HG03175 (cell line): Measurements from ENCODE around the gene SELPLG.
"Not testable (repeated sequence)": the region's sequence is repeated elsewhere in the genome, so short reads cannot be mapped to it uniquely, and the experiment has no call there.

Source experiments
- ATAC-seq: cut with Tn5 transposase; IDR thresholded peaks from one replicate; pipeline ENCODE4 v1.9.1; 2021; ENCODE audit warnings: mild to moderate bottlenecking, moderate library complexity; ENCODE audit not compliant: unreplicated experiment

Gene SELPLG

DNA sequence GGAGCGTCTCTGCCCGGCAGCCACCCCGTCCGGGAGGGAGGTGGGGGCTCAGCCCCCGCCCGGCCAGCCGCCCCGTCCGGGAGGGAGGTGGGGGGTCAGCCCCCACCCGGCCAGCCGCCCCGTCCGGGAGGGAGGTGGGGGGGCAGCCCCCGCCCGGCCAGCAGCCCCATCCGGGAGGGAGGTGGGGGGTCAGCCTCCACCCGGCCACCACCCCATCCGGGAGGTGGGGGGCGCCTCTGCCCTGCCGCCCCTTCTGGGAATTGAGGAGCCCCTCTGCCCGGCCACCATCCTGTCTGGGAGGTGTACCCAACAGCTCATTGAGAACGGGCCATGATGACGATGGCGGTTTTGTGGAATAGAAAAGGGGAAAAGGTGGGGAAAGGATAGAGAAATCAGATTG, 22.6 kb upstream of the SELPLG start:
- ATAC-seq: not testable (repeated sequence)

DNA sequence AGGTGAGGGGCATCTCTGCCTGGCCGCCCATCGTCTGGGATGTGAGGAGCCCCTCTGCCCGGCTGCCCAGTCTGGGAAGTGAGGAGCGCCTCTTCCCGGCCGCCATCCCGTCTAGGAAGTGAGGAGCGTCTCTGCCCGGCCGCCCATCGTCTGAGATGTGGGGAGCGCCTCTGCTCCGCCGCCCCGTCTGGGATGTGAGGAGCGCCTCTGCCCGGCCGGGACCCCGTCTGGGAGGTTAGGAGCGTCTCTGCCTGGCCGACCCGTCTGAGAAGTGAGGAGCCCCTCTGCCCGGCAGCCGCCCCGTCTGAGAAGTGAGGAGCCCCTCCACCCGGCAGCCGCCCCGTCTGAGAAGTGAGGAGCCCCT, 22.1 kb upstream of the SELPLG start:
- not testable (repeated sequence) for ATAC-seq

DNA sequence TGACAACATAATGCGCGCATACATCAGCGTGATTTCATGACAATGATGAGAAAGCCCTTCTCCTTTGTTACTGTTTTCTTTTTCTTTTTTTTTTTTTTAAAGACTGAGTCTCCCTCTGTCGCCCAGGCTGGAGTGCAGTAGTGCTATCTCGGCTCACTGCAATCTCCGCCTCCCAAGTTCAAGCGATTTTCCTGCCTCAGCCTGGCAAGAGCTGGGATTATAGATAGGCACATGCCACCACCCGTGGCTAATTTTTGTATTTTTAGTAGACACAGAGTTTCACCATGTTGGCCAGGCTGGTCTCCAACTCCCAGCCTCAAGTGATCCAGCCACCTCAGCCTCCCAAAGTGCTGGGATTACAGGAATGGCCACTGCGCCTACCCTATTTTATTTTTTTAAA, 20.9 kb upstream of the SELPLG start:
- ATAC-seq: not testable (repeated sequence)

DNA sequence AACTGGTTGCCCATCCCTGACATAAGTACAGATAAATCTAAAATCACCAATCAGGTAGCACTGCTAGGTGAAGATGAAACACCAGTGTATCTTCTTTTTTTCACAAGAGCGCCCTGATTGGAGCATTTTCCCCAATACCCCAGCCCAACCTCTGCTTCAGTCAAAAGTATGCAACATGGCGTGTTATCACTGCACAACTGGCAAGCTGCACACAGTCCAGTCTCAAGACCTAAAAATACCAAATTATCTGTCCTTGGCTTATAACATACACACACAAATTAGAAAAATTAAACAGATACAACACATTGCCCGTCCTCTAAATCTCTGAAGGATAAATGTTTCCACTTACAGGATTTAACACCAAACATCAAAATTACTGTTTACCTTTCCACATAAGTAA, 20.2 kb upstream of the SELPLG start:
- no peak for ATAC-seq

DNA sequence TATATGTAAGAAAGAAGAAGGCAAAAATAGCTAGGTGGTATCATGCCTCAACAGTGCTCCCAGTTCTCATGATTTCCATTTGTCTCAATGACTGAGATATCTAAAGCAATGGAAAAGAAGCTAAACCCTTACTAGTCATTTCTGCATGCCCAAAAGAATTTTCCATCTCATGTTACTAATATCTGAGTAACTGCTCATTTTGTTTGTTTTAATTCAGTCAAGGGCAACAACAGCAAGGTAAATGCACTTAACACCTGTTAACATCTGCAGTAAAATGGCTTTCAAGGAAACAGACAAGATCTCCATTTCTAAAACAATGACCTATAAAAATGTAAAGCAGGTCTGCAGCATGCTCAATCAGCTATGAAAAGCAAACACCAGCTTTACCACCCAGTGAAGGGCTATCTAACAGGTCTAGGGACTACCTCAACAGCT, 19.4 kb upstream of the SELPLG start:
- ATAC-seq: no peak

DNA sequence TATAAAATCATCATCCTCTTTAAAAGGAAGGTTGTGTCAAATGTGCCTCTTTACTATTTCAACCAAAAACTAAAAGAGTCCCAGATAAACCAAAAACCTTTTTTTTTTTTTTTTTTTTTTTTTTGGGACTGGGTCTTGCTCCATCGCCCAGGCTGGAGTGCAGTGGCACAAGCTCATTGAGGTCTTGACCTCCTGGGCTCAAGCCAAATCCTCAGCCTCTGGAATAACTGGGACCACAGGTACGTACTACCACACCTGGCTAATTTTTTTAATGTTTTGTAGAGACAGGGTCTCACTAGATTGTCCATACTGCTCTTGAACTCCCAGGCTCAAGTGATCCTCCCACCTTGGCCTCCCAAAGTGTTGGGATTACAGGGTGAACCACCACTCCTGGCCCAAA, 16.4 kb upstream of the SELPLG start:
- no peak for ATAC-seq

DNA sequence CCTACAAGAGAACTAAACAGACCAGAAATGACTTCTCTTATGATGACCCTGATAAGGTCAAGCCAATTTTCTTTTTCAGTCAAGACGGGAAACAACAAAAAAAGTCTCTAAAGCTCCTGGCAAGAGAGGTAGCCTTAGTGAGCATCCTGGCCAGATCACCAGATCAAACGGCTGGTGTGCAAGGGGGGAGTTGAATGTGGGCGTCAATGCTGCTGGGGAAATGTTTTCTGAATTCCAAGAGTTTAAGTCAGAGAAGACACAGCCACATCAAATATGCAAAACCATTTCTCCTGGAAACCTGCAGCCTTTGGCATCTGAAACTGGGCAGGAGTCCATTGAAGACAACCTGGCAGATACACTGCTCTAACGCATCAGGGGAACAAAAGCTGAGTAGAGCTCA, 16.0 kb upstream of the SELPLG start:
- no peak for ATAC-seq

DNA sequence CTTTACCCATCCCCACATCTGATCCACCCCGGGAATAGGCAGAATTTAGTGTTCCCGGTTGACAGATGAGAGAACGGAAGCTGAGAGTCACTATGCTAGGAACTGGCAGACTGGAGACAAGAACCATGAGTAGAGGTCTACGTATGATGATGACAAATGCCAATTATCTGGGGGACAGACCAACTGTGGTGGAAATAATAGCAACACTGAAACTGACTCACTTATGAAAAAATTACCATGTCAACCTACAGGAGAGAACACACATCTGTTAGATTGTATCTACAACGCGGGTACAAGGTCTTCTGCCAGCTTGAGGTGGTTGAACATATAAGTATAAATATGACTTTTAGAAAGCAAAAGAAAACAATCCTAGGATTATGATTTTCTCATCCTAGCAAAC, 15.4 kb upstream of the SELPLG start:
- no peak for ATAC-seq

DNA sequence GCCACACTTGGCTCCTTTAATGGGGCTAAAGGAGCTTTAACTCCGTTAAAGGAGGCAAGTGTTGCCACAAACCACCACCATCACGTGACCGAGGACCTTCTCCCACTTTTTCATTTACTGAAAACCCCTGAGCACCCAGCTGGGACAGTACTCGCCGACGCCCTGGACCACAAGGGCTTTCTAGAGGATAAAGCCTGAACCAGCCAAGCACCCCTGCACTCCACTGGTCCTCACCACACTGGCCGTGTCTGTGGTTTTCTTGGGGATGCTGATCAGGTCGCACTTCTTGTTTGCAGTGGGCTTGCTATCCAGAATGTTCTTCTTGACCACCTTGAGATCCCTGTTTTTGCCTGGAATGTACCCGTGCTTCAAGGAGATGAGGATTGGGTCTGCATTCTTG, 14.7 kb upstream of the SELPLG start:
- ATAC-seq: no peak

DNA sequence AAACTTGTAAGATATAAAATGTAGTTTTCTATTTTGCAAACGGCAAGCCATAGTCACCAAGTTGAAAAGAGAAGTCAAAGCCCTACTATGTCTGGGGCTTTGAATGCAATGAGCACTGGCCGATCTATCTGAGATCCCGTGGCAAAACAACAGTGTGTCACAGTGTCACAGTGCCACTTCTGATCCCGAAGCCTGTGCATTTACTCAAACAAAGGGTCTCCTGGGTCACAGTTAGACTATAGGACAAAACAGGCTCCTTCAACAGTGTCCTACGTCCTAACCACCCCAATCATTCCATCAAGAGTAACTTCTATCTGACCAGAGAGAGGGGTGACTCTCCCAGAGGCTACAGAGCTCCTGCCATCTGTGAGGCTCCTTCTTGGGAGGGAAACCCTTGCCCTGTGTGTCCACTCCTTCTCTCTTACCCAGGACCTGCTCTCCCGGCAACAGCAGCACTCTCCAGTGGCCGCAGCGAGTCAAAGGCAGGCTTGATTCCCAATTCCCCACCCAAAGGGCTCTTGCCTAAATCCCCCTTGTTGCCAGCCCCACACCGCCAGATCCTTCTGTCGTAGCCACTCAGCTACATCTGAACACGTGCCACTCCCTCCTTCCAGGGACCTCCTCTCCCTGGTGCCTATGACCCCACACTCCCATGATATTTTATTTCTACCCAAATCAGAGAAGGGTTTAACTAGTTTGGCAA, 14.0 kb upstream of the SELPLG start:
- ATAC-seq: no peak

DNA sequence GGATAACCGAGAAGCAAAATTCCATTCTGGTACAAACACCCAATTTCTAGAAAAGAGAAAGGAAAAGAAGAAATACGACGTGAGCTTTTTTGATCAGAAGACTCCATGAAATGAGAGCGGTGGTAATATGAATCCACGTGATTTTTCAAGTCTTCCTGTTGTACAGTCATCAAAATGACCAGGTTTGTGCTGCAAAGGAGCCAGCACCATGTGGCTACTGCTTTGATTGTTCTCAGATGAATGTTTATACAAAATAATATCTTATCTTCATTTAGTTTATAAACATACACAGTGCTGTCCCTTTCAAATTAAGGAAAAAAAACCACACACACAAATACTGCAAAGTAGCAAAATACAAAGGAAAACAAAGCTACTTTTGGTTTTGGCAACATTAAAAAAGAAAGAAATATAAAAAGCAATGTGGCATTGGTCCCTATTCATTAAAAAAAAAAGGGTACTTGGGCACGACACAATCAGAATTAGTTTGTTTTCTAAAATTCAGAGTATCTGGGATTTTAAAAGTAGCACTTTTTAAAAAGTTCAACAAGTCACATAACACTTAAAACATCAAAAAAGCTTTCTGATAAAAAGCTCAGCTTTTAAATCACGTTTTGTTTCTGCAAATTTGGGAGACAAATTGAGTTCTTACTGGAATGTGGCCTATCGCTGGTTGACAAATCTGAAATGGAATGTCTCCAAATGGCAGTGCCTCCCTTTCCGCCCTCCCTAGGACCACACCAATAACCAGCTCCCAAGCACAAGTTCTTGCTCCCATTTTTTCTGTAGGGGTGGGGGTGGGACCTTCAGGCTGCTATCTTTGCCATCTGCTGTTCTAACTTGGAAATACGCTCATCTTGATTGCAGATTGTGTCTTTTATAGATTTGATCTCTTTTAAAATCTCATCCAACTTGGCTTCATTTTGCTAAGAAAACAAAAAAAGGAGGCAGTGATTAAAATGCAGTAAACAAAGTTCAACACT, 13.2 kb upstream of the SELPLG start:
- no peak for ATAC-seq

DNA sequence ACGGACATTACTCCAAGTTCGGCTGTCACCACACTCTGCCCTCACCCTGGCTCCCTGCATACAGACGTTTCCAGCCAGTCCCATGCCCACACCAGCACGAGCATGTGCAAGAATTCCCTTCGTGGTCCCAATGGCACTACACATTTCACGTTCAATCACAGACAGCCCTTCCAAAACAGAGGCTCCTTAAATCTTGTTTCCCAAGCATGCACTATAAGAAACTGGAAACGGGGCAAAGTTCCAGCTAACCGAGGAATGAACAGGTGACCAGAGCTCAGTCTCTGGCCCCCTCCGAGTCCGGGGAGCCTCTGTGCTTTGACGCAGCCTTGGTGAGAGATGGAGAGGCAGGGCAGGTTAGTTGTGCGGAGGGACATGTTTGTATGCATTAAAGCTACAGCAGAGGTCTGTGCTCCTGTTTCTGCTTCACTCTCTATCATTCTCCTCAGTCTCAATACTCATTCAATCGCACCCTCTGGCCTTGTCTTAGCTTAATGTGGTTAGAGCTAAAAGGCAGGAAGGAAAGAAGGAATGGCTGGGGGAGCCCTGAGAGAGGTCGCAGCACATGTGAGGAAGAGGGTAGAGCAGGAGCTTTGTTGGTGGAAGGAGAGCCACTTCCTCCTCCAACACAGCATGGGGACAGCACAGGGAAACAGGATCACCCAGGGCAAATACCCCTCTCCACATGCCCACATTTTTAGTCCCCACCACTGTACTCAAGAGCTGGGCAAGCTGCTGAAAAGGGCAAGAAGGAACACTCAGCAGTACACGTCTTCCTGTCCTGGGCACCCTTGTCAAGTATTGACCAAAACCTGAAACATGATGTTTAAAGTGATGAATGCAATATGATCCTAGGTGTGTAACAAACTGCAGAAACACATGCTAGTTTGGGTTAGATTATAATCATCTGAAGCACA, 12.2 kb upstream of the SELPLG start:
- ATAC-seq: no peak

DNA sequence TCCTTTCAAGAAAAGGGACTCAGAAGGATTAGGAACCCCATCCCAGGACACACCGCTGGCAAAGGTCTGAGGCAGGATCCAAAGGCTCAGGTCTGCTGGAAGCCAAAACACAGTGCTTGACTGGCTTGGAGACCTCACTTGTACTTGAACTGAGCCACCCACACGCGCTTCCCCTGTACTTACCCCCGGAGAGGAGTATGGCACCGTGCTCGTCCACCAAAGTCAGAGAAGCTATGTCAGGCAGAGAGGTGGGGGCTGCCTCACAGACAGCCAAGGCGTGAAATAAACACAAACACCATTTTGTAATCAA, 11.1 kb upstream of the SELPLG start:
- ATAC-seq: no peak

DNA sequence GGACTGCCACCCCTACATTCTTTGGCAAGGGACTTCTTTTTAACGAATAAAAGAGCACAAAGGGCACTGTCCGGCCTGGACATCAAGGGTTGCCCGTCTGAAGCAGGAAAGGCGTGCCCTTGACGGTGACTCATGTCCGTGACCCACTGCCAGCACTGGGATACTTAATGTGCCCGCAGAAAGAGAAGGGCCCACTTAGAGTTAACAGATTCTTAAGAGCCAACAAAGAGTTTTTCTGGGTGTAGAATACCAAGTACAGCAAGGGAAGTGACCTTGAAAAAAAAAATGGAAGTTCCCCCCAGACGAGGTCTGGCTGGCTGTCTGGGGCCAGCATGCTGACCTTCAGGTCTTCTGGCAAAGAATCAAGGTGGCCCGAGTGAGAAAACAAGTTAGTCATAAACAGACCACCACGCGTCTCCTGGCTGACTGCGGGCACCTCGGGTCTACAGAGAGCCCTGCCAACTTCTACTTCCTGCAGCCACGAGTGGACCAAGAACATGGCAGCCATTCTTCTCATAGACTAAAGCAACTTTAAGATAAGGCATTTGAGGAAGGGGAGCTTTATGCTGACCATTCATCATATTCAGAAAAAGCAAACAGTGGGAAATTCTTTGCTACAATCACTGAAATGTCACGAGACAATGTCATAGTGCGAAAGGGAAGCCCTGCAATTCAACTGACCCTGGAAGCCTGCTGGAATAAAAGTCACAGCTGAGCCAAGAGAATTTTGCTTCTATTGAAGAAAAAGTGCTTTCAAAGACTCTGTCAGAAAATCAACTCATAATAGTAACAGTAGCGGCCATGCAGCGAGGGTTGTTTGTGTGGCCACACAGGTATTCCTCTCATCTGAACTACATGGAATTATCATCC, 10.5 kb upstream of the SELPLG start:
- no peak for ATAC-seq

DNA sequence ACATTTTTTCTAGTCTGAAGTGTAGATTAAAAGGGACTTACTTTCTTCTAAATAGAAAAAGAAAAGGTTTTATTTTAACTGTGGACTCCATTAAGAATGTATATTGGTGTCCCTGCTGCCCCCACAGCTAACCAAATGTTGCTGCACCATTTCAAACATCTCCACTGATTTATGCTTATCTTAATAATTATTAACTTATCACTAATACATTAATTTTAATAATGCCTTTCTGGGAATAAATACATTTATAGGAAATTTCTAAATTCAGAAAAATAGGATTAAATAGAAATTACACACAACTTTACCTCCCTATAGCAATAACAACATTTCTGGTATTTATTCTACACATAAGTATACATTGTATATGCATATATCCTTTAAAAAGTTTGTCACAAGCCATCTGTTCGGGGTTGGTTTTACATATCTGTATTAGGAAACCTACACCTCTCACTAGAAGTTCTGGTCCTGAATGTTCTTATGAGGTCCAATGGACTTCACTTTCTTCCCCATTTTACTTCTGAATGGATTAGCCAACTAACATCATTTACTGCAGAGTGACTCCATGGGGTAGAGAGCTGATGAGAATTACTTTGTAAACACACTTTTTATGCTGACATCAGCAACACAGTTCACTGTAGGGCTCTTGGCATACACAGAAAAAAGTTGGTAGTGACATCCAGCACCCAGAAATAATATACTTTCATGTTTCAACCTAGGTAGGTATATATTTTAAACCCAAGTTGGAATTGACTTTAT, 9.4 kb upstream of the SELPLG start:
- ATAC-seq: no peak

DNA sequence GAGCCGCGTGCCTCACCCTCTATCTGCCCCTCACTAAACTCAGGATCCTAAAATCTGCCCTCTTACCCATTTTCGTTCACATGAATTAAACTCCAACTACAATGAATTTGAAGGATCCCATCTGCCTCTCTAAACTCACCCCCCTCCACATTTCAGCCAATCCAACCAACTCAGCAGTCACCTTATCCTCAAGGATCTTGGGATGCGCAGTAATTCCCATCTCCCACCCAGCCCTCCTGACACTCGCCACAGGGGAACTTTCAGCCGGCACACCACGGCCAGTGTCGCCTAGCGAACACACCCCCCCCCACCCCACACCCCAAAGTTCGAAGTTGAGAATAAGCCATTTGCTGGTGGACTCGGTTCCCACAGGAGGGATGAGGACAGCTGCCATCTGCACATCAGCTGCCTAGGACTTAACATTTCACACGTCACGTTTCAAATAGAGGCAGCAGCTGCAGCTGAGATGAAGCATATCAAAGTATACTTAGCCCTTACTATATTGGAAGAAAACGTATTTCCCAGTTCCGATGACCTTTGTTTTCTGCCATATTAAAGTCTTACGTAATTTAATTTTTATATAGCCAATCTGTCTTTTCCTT, 8.7 kb upstream of the SELPLG start:
- ATAC-seq: no peak

DNA sequence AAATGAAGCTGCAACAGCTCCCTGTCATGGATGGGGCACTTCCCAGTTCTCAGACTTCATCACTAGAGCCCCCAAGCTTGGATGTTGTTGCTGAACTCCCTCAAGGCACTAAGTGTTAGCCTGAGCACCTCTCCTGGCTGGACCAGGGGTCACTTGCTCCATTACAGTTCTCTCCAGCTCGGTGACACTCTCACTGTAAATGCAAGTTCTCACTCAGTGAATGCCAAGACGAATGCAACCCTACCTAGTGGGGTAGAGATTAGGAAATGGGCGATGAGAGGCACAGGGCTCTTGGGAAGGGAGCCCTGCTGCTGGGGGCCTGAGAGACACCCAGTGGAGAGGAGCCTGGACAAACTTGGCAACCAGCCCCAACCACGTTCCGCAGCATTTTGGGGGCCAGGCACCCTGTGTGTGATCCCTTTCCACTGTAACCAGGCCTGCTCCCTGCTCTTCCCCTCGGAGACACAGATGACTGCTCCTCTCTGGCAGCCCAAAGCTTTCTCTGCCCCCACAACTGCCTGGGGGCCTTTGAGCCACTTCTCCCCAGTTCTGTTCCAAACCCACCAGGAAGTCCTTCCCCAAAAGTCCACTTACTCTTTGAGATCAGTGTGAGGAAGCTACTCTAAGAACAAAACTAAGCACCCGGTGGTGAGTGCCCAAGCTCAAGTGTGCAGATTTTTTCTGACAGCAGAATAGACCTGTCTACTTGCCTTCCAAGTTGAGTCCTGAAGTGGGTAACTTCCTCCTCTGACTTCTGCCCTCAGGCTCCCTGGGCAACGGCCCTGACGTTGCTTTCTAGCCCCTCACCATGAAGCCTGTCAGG, 8.0 kb upstream of the SELPLG start:
- no peak for ATAC-seq

DNA sequence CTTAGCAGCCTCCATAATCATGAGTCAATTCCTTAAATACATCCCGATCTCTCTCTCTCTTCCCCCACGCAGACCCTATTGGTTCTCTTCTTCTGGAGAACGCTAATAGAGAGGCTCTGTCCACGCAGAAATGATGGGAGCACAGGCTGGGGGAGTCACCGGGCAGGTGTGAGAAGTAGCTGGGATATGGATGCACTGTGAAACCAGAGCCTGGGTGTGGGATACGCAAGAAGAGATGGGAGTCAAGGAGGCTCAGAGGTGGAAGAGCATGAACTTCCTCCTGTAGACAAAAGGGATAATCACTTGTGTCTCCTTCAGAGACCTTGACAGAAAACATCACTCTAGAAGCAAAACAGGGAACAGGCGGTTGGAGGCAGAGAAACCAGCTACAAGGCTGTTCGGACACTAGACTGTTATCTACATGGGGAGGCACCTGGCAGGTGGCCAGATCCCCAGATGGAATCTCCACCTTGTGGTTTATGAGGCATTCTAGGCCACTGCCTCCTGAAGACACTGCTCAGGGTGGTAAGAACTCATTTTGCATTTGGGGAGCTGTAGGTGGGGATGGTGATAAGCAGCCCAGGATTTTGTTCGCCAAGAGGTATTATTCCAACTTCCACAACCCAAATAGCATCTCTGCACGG, 7.2 kb upstream of the SELPLG start:
- no peak for ATAC-seq
